ENCODE data around the gene GMDS.

The GMDS gene

GRCh38 chr6:1798965-1799325 is 446.5 kb downstream of the GMDS start:
- Histone ChIP-seq H3K9me3 (ENCODE audit: insufficient read depth, low read depth, low read length) (peaks cover 2% of the 10 kb centered on the region), H3K9ac (ENCODE audit: low read length) (no peak overlapping the region), H3K4me1 (ENCODE audit: control insufficient read depth in 1 of 2, insufficient read depth in 2 of 2, low read length in 2 of 2) (peaks cover 0 to 2% of the 10 kb centered on the region in 2 experiments), H3K18ac (ENCODE audit: low read length) (no peak overlapping the region), H3K79me2 (ENCODE audit: control insufficient read depth, insufficient read depth, low read length, poor library complexity) (no peaks in the 10 kb centered on the region), H3K27me3 (ENCODE audit: insufficient read depth, low read length) (no peaks in the 10 kb centered on the region), H2BK5ac (ENCODE audit: low read depth, low read length, poor library complexity) (no peak overlapping the region), H3K14ac (ENCODE audit: low read length) (no peak overlapping the region), H4K8ac (ENCODE audit: low read depth, low read length) (no peak overlapping the region), H2AFZ (ENCODE audit: insufficient read depth, low read length, poor library complexity) (no peak overlapping the region), H3K4me2 (ENCODE audit: low read length) (no peak overlapping the region), H2AK5ac (ENCODE audit: low read length) (no peak overlapping the region), H3K27ac (ENCODE audit: low read depth, low read length) (no peak overlapping the region), H2BK12ac (ENCODE audit: low read length) (no peak overlapping the region), H3K23ac (ENCODE audit: low read length) (no peak overlapping the region), H3K4ac (ENCODE audit: low read depth, low read length) (no peak overlapping the region), H4K12ac (ENCODE audit: low read depth, low read length) (no peak overlapping the region), H3K79me1 (ENCODE audit: low read length) (no peaks in the 10 kb centered on the region), H3K4me3 (ENCODE audit: low read depth, low read length) (no peak overlapping the region), H2BK120ac (ENCODE audit: insufficient read depth, low read length, poor library complexity) (no peak overlapping the region), H3K36me3 (ENCODE audit: control insufficient read depth in 1 of 2, insufficient read depth in 2 of 2, low read length in 2 of 2) (no peaks in the 10 kb centered on the region), H4K91ac (ENCODE audit: low read depth, low read length) (no peak overlapping the region)
- WGBS (ENCODE audit: extremely low coverage, insufficient coverage, insufficient read length): no CpG with 5 or more reads among the region's 8 CpGs
- no peak for DNase-seq

GRCh38 chr6:1798303-1798964 is 447.0 kb downstream of the GMDS start:
- H3K4me3 ChIP-seq (ENCODE audit: low read depth, low read length): no peak overlapping the region
- no peak overlapping the region for H2BK120ac ChIP-seq (ENCODE audit: insufficient read depth, low read length, poor library complexity)
- no peak overlapping the region for H4K8ac ChIP-seq (ENCODE audit: low read depth, low read length)
- no peaks in the 10 kb centered on the region for H3K79me2 ChIP-seq (ENCODE audit: control insufficient read depth, insufficient read depth, low read length, poor library complexity)
- no peak overlapping the region for H3K9ac ChIP-seq (ENCODE audit: low read length)
- H2BK12ac ChIP-seq (ENCODE audit: low read length): no peak overlapping the region
- H2AFZ ChIP-seq (ENCODE audit: insufficient read depth, low read length, poor library complexity): no peak overlapping the region
- H3K36me3 ChIP-seq (ENCODE audit: control insufficient read depth in 1 of 2, insufficient read depth in 2 of 2, low read length in 2 of 2): no peaks in the 10 kb centered on the region
- DNase-seq: peak; percentile 52 to 74
- H3K18ac ChIP-seq (ENCODE audit: low read length): no peak overlapping the region
- no peak overlapping the region for H3K4me2 ChIP-seq (ENCODE audit: low read length)
- no peak overlapping the region for H3K4ac ChIP-seq (ENCODE audit: low read depth, low read length)
- no peak overlapping the region for H4K91ac ChIP-seq (ENCODE audit: low read depth, low read length)
- no CpG with 5 or more reads among the region's 9 CpGs for WGBS (ENCODE audit: extremely low coverage, insufficient coverage, insufficient read length)
- no peak overlapping the region for H3K27ac ChIP-seq (ENCODE audit: low read depth, low read length)
- H3K79me1 ChIP-seq (ENCODE audit: low read length): no peaks in the 10 kb centered on the region
- H3K27me3 ChIP-seq (ENCODE audit: insufficient read depth, low read length): no peaks in the 10 kb centered on the region
- peaks cover 2% of the 10 kb centered on the region for H3K9me3 ChIP-seq (ENCODE audit: insufficient read depth, low read depth, low read length)
- H4K12ac ChIP-seq (ENCODE audit: low read depth, low read length): no peak overlapping the region
- H3K14ac ChIP-seq (ENCODE audit: low read length): no peak overlapping the region
- H3K23ac ChIP-seq (ENCODE audit: low read length): no peak overlapping the region
- H2BK5ac ChIP-seq (ENCODE audit: low read depth, low read length, poor library complexity): no peak overlapping the region
- peaks cover 0 to 2% of the 10 kb centered on the region in 2 experiments for H3K4me1 ChIP-seq (ENCODE audit: control insufficient read depth in 1 of 2, insufficient read depth in 2 of 2, low read length in 2 of 2)
- H2AK5ac ChIP-seq (ENCODE audit: low read length): no peak overlapping the region

- Histone ChIP-seq H3K4me2 (ENCODE audit: low read length) (no peak overlapping the region), H2BK12ac (ENCODE audit: low read length) (no peak overlapping the region), H4K91ac (ENCODE audit: low read depth, low read length) (no peak overlapping the region), H3K4me3 (ENCODE audit: low read depth, low read length) (no peak overlapping the region), H3K79me1 (ENCODE audit: low read length) (no peaks in the 10 kb centered on the region), H3K9me3 (ENCODE audit: insufficient read depth, low read depth, low read length) (peaks cover 2% of the 10 kb centered on the region), H3K27ac (ENCODE audit: low read depth, low read length) (no peak overlapping the region), H3K14ac (ENCODE audit: low read length) (no peak overlapping the region), H3K23ac (ENCODE audit: low read length) (no peak overlapping the region), H3K4me1 (ENCODE audit: control insufficient read depth in 1 of 2, insufficient read depth in 2 of 2, low read length in 2 of 2) (peaks cover 0 to 2% of the 10 kb centered on the region in 2 experiments), H4K8ac (ENCODE audit: low read depth, low read length) (no peak overlapping the region), H3K18ac (ENCODE audit: low read length) (no peak overlapping the region), H3K9ac (ENCODE audit: low read length) (no peak overlapping the region), H4K12ac (ENCODE audit: low read depth, low read length) (no peak overlapping the region), H3K4ac (ENCODE audit: low read depth, low read length) (no peak overlapping the region), H3K79me2 (ENCODE audit: control insufficient read depth, insufficient read depth, low read length, poor library complexity) (no peaks in the 10 kb centered on the region), H2AK5ac (ENCODE audit: low read length) (no peak overlapping the region), H2AFZ (ENCODE audit: insufficient read depth, low read length, poor library complexity) (no peak overlapping the region), H3K36me3 (ENCODE audit: control insufficient read depth in 1 of 2, insufficient read depth in 2 of 2, low read length in 2 of 2) (no peaks in the 10 kb centered on the region), H3K27me3 (ENCODE audit: insufficient read depth, low read length) (no peaks in the 10 kb centered on the region), H2BK5ac (ENCODE audit: low read depth, low read length, poor library complexity) (no peak overlapping the region), H2BK120ac (ENCODE audit: insufficient read depth, low read length, poor library complexity) (no peak overlapping the region)
- no CpG with 5 or more reads among the region's 1 CpG for WGBS (ENCODE audit: extremely low coverage, insufficient coverage, insufficient read length)
- DNase-seq: peak in 1 of 2 donors; percentile 81
Measured at GRCh38 chr6:1797801-1798200, 447.6 kb downstream of the GMDS start.

- H4K12ac ChIP-seq (ENCODE audit: low read depth, low read length): no peak overlapping the region
- no peak overlapping the region for H3K14ac ChIP-seq (ENCODE audit: low read length)
- H2AK5ac ChIP-seq (ENCODE audit: low read length): no peak overlapping the region
Measured at GRCh38 chr6:1796706-1797529, 448.5 kb downstream of the GMDS start.

More at GRCh38 chr6:1796706-1797529, 448.5 kb downstream of the GMDS start:
- no peak overlapping the region for H2BK5ac ChIP-seq (ENCODE audit: low read depth, low read length, poor library complexity)
- H2BK12ac ChIP-seq (ENCODE audit: low read length): no peak overlapping the region
- no peak overlapping the region for H4K8ac ChIP-seq (ENCODE audit: low read depth, low read length)
- H2BK120ac ChIP-seq (ENCODE audit: insufficient read depth, low read length, poor library complexity): no peak overlapping the region
- H3K4ac ChIP-seq (ENCODE audit: low read depth, low read length): no peak overlapping the region
- no peaks in the 10 kb centered on the region for H3K27me3 ChIP-seq (ENCODE audit: insufficient read depth, low read length)
- DNase-seq: no peak
- H3K4me3 ChIP-seq (ENCODE audit: low read depth, low read length): no peak overlapping the region
- no peaks in the 10 kb centered on the region for H3K79me1 ChIP-seq (ENCODE audit: low read length)
- no peak overlapping the region for H3K9ac ChIP-seq (ENCODE audit: low read length)
- H3K18ac ChIP-seq (ENCODE audit: low read length): no peak overlapping the region
- peaks cover 0 to 2% of the 10 kb centered on the region in 2 experiments for H3K4me1 ChIP-seq (ENCODE audit: control insufficient read depth in 1 of 2, insufficient read depth in 2 of 2, low read length in 2 of 2)
- H3K23ac ChIP-seq (ENCODE audit: low read length): no peak overlapping the region
- H4K91ac ChIP-seq (ENCODE audit: low read depth, low read length): no peak overlapping the region
- peaks cover 2% of the 10 kb centered on the region for H3K9me3 ChIP-seq (ENCODE audit: insufficient read depth, low read depth, low read length)
- no peak overlapping the region for H2AFZ ChIP-seq (ENCODE audit: insufficient read depth, low read length, poor library complexity)
- no CpG with 5 or more reads among the region's 8 CpGs for WGBS (ENCODE audit: extremely low coverage, insufficient coverage, insufficient read length)
- H3K79me2 ChIP-seq (ENCODE audit: control insufficient read depth, insufficient read depth, low read length, poor library complexity): no peaks in the 10 kb centered on the region
- H3K27ac ChIP-seq (ENCODE audit: low read depth, low read length): no peak overlapping the region
- no peak overlapping the region for H3K4me2 ChIP-seq (ENCODE audit: low read length)
- no peaks in the 10 kb centered on the region for H3K36me3 ChIP-seq (ENCODE audit: control insufficient read depth in 1 of 2, insufficient read depth in 2 of 2, low read length in 2 of 2)
